ENCODE measurements around the gene PKP3.

DNA sequence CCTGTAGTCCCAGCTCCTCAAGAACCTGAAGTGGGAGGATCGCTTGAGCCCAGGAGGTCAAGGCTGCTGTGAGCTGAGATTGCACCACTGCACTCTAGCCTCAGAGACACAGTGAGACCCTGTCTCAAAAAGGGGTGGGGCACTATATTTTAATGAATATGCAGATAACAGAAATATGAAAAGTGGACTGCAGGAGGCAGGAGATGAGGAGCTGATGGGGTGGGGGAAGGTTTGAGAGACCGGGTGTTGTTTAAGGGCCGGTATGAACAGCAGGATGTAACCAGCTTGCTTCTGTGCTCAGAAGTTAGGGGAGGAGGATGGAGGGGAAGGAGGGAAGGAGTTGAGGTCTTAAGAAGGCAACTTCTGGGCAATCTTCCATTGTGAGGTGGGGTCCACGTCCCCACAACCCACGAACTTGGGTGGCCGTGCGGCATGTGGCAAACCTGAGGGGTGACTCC, 26.0 kb upstream of the PKP3 start:
- TF ChIP-seq, protein P1, sequence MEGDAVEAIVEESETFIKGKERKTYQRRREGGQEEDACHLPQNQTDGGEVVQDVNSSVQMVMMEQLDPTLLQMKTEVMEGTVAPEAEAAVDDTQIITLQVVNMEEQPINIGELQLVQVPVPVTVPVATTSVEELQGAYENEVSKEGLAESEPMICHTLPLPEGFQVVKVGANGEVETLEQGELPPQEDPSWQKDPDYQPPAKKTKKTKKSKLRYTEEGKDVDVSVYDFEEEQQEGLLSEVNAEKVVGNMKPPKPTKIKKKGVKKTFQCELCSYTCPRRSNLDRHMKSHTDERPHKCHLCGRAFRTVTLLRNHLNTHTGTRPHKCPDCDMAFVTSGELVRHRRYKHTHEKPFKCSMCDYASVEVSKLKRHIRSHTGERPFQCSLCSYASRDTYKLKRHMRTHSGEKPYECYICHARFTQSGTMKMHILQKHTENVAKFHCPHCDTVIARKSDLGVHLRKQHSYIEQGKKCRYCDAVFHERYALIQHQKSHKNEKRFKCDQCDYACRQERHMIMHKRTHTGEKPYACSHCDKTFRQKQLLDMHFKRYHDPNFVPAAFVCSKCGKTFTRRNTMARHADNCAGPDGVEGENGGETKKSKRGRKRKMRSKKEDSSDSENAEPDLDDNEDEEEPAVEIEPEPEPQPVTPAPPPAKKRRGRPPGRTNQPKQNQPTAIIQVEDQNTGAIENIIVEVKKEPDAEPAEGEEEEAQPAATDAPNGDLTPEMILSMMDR (IDR thresholded peaks at IDR 0.05): no peak
- TF ChIP-seq POLR2A (IDR thresholded peaks at IDR 0.05): no peak
